Measurements from ENCODE around the gene RTF1.

RTF1 gene

DNA sequence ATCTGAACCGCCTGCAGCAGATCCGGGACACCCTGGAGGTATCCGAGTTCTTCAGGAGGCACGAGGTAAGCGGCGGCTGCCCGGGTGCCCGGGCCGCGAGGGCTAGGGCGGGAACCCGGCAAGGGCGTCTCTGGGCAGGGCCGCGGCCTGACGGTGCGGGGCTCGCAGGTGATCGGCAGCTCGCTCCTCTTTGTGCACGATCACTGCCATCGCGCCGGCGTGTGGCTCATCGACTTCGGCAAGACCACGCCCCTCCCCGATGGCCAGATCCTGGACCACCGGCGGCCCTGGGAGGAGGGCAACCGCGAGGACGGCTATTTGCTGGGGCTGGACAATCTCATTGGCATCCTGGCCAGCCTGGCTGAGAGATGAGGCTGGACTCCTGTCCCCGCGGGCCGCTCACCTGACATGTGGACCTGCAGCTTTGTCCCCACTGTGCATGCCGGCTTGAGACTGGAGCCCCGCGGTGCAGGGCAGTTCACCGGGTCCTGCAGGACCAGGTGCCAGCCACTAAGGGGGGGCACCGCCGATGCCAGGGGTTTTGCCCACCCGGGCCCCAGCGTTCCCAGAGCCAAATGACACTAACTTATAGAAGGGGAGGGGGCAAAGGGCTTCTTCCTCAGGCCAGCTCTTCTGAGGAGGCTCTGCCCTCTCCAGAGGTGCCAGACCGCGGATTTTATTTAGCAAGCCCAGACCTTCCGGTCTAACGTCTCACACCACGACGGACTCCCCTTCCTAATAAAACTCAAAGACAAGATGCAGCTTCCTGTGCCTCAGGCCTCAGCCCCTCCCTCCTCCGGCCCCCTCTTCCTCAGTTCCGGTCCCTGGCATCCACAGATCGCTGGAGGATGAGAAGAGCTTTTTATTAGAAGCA, 86.1 kb downstream of the RTF1 start:
- Histone ChIP-seq H3K4me3 (ENCODE audit: low read depth, low read length) (no peak overlapping the region), H3K9me3 (ENCODE audit: control insufficient read depth, insufficient read depth, low read depth, low read length) (no peaks in the 10 kb centered on the region), H3K27ac (ENCODE audit: extremely low read depth, low read depth, low read length) (no peak overlapping the region), H3K36me3 (ENCODE audit: control insufficient read depth in 2 of 2, insufficient read depth in 1 of 2, low read length in 2 of 2) (no peaks in the 10 kb centered on the region), H3K4me1 (ENCODE audit: control insufficient read depth, insufficient read depth, low read length) (no peaks in the 10 kb centered on the region)
- POLR2A ChIA-PET = no interaction called here
- CTCF ChIA-PET = no interaction called here
- TF ChIP-seq SALL2 (tag by site-specific recombination; IDR thresholded peaks at IDR 0.05; ENCODE audit: borderline replicate concordance) = no peak
- TF ChIP-seq MYNN (tag by site-specific recombination; IDR thresholded peaks at IDR 0.05; ENCODE audit: borderline replicate concordance) = no peak
- no peak for TF ChIP-seq ZNF704 (tag by site-specific recombination; IDR thresholded peaks at IDR 0.05)

DNA sequence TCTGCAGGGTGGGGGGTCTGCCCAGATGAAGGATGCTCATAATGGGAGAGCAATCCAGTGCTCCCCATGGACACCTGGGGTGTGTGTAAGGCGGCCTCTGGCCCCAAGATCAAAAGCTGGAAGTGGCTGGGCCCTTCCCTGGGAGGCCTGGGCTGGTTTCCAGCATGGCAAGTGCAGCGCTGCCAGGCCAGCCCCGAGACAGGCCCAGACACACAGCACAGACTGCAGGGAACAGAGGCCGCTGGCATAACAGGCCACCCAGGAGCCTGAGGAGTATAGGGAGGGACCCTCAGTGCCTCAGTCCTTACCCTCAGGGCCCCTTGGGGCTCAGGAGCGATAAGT, 86.7 kb downstream of the RTF1 start:
- ChIA-PET POLR2A (no interaction called here), CTCF (no interaction called here)
- H3K27ac ChIP-seq (ENCODE audit: extremely low read depth, low read depth, low read length) = no peak overlapping the region
- TF ChIP-seq WT1 (tag by site-specific recombination; IDR thresholded peaks at IDR 0.05) (no peak), ZNF560 (tag by site-specific recombination; IDR thresholded peaks at IDR 0.05; ENCODE audit: borderline replicate concordance) (no peak), ZNF596 (tag by site-specific recombination; IDR thresholded peaks at IDR 0.05) (no peak), ZNF623 (tag by site-specific recombination; IDR thresholded peaks at IDR 0.05) (no peak), ZNF544 (tag by site-specific recombination; IDR thresholded peaks at IDR 0.05) (no peak), ZNF654 (tag by site-specific recombination; IDR thresholded peaks at IDR 0.05; ENCODE audit: low read depth) (no peak), ZBTB20 (tag by site-specific recombination; IDR thresholded peaks at IDR 0.05) (no peak)
- no peaks in the 10 kb centered on the region for H3K4me1 ChIP-seq (ENCODE audit: control insufficient read depth, insufficient read depth, low read length)
- no peaks in the 10 kb centered on the region for H3K9me3 ChIP-seq (ENCODE audit: control insufficient read depth, insufficient read depth, low read depth, low read length)
- no peak overlapping the region for H3K4me3 ChIP-seq (ENCODE audit: low read depth, low read length)
- no peaks in the 10 kb centered on the region for H3K36me3 ChIP-seq (ENCODE audit: control insufficient read depth in 2 of 2, insufficient read depth in 1 of 2, low read length in 2 of 2)

GRCh38 chr15:41504751-41505492, 88.0 kb downstream of the RTF1 start:
- CTCF ChIA-PET = no interaction called here
- POLR2A ChIA-PET = no interaction called here
- no peaks in the 10 kb centered on the region for H3K9me3 ChIP-seq (ENCODE audit: control insufficient read depth, insufficient read depth, low read depth, low read length)

GRCh38 chr15:41505776-41506175, 88.9 kb downstream of the RTF1 start:
- POLR2A ChIA-PET = interaction anchor here (0.6 kb wide), 1 partner anchor 74 kb away, joined by 4 read pairs; no protein-coding TSS in a partner anchor
- no peak overlapping the region for H3K27ac ChIP-seq (ENCODE audit: extremely low read depth, low read depth, low read length)
- H3K4me3 ChIP-seq (ENCODE audit: low read depth, low read length) = no peak overlapping the region
- TF ChIP-seq ZNF837 (tag by site-specific recombination; IDR thresholded peaks at IDR 0.05) (no peak), ZBTB17 (tag by site-specific recombination; IDR thresholded peaks at IDR 0.05) (no peak), ZNF311 (tag by site-specific recombination; IDR thresholded peaks at IDR 0.05; ENCODE audit: borderline replicate concordance) (no peak), ZNF610 (tag by site-specific recombination; IDR thresholded peaks at IDR 0.05; ENCODE audit: borderline replicate concordance) (no peak), ZNF548 (tag by site-specific recombination; IDR thresholded peaks at IDR 0.05) (no peak)
- TF ChIP-seq, protein P1, sequence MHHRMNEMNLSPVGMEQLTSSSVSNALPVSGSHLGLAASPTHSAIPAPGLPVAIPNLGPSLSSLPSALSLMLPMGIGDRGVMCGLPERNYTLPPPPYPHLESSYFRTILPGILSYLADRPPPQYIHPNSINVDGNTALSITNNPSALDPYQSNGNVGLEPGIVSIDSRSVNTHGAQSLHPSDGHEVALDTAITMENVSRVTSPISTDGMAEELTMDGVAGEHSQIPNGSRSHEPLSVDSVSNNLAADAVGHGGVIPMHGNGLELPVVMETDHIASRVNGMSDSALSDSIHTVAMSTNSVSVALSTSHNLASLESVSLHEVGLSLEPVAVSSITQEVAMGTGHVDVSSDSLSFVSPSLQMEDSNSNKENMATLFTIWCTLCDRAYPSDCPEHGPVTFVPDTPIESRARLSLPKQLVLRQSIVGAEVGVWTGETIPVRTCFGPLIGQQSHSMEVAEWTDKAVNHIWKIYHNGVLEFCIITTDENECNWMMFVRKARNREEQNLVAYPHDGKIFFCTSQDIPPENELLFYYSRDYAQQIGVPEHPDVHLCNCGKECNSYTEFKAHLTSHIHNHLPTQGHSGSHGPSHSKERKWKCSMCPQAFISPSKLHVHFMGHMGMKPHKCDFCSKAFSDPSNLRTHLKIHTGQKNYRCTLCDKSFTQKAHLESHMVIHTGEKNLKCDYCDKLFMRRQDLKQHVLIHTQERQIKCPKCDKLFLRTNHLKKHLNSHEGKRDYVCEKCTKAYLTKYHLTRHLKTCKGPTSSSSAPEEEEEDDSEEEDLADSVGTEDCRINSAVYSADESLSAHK (tag by site-specific recombination; IDR thresholded peaks at IDR 0.05) = no peak
- TF ChIP-seq, protein P2, sequence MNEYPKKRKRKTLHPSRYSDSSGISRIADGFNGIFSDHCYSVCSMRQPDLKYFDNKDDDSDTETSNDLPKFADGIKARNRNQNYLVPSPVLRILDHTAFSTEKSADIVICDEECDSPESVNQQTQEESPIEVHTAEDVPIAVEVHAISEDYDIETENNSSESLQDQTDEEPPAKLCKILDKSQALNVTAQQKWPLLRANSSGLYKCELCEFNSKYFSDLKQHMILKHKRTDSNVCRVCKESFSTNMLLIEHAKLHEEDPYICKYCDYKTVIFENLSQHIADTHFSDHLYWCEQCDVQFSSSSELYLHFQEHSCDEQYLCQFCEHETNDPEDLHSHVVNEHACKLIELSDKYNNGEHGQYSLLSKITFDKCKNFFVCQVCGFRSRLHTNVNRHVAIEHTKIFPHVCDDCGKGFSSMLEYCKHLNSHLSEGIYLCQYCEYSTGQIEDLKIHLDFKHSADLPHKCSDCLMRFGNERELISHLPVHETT (tag by site-specific recombination; IDR thresholded peaks at IDR 0.05) = no peak
- TF ChIP-seq, protein P3, sequence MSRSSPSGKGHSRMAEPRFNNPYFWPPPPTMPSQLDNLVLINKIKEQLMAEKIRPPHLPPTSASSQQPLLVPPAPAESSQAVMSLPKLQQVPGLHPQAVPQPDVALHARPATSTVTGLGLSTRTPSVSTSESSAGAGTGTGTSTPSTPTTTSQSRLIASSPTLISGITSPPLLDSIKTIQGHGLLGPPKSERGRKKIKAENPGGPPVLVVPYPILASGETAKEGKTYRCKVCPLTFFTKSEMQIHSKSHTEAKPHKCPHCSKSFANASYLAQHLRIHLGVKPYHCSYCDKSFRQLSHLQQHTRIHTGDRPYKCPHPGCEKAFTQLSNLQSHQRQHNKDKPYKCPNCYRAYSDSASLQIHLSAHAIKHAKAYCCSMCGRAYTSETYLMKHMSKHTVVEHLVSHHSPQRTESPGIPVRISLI (tag by site-specific recombination; IDR thresholded peaks at IDR 0.05) = no peak
- CTCF ChIA-PET = interaction anchor here (2.7 kb wide), 1 partner anchor 40 kb away, joined by 13 read pairs; no protein-coding TSS in a partner anchor
- no peaks in the 10 kb centered on the region for H3K9me3 ChIP-seq (ENCODE audit: control insufficient read depth, insufficient read depth, low read depth, low read length)
- no peaks in the 10 kb centered on the region for H3K4me1 ChIP-seq (ENCODE audit: control insufficient read depth, insufficient read depth, low read length)
- H3K36me3 ChIP-seq (ENCODE audit: control insufficient read depth in 2 of 2, insufficient read depth in 1 of 2, low read length in 2 of 2) = no peaks in the 10 kb centered on the region

More at GRCh38 chr15:41504751-41505492, 88.0 kb downstream of the RTF1 start:
- TF ChIP-seq GLIS1 (tag by site-specific recombination; IDR thresholded peaks at IDR 0.05) (peak; percentile 58; the same call in 1 of the 2 replicates), ZNF596 (tag by site-specific recombination; IDR thresholded peaks at IDR 0.05) (no peak)
- Histone ChIP-seq H3K4me1 (ENCODE audit: control insufficient read depth, insufficient read depth, low read length) (no peaks in the 10 kb centered on the region), H3K27ac (ENCODE audit: extremely low read depth, low read depth, low read length) (no peak overlapping the region), H3K4me3 (ENCODE audit: low read depth, low read length) (no peak overlapping the region), H3K36me3 (ENCODE audit: control insufficient read depth in 2 of 2, insufficient read depth in 1 of 2, low read length in 2 of 2) (no peaks in the 10 kb centered on the region)

All from HEK293 (cell line).